ENCODE measurements around the gene CDK5R2. TPM values are rescaled to one million over a fixed set of nuclear protein-coding genes. Genes with fewer than 3 reads are reported as not detected.
A peak's percentile ranks its signal among the peaks of the same experiment; 100 is the strongest.

CDK5R2 gene
- total RNA-seq, 1 experiment from 2014 or later = 0.44 TPM

GRCh38 chr2:219003267-219003634, 43.8 kb downstream of the CDK5R2 start:
- H3K4me3 ChIP-seq (replicated peaks in 1 of 2; ENCODE audit: low read depth in 1 of 2, low read length in 2 of 2) = peak overlapping the region; percentile 56 to 68

DNA sequence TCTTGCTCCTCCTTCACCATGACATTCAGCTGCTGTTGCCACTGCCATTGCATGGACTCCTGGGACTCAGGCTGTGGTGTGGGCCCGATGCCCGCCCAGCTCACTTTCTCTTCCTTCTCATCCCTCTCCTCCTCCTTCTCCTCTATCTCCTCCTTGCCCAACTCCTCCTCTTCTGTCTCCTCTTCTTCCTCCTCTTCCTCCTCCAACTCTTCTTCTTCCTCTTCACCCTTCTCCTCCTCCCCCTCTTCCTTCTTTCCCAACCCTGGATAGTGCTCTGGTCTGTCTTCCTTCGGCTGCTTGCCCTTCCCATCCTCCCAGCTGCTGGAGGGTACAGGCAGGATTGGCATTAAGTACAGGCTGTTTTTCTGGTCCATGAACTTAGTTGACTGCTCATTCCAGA, 44.5 kb downstream of the CDK5R2 start:
- H3K9me2 ChIP-seq (ENCODE audit: insufficient read depth) = no peaks in the 10 kb centered on the region
- RAD21 ChIA-PET (ENCODE audit: low non-redundant PET in 1 of 2, low total read pairs in 2 of 2, uncharacterized antibody in 2 of 2, unreplicated experiment in 2 of 2) = no interaction called here
- no TSS peak for BruUV-seq (replicated peaks)
- POLR2A ChIA-PET = no interaction called here
- ATAC-seq (no peak), DNase-seq (ENCODE audit: low read depth, low spot score) (no peak)
- no peaks in the 10 kb centered on the region for H3K27me3 ChIP-seq (ENCODE audit: insufficient read depth, low read length)
- H4K20me1 ChIP-seq (ENCODE audit: insufficient read depth) = no peaks in the 10 kb centered on the region
- H3K4me2 ChIP-seq (ENCODE audit: low read length) = no peak overlapping the region
- no peak overlapping the region for H3K9ac ChIP-seq (ENCODE audit: low read length)
- H3K9me3 ChIP-seq (ENCODE audit: control insufficient read depth in 1 of 2, insufficient read depth in 1 of 2, low read depth in 1 of 2, low read length in 2 of 2) = no peaks in the 10 kb centered on the region
- H2AFZ ChIP-seq (ENCODE audit: low read depth, low read length, poor library complexity, severe bottlenecking) = no peak overlapping the region
- no peaks in the 10 kb centered on the region for H3K79me2 ChIP-seq (ENCODE audit: insufficient read depth, low read length)
- no peak for TF ChIP-seq EZH2phosphoT487 (IDR thresholded peaks at IDR 0.05; ENCODE audit: borderline replicate concordance)
- TF ChIP-seq POLR2A (IDR thresholded peaks at IDR 0.05; ENCODE audit: borderline replicate concordance, extremely low read depth, insufficient read depth, insufficient read length) = no peak
- TF ChIP-seq POLR2AphosphoS5 (IDR thresholded peaks at IDR 0.05; ENCODE audit: low read depth, low read length) = no peak
- TF ChIP-seq, protein P1, sequence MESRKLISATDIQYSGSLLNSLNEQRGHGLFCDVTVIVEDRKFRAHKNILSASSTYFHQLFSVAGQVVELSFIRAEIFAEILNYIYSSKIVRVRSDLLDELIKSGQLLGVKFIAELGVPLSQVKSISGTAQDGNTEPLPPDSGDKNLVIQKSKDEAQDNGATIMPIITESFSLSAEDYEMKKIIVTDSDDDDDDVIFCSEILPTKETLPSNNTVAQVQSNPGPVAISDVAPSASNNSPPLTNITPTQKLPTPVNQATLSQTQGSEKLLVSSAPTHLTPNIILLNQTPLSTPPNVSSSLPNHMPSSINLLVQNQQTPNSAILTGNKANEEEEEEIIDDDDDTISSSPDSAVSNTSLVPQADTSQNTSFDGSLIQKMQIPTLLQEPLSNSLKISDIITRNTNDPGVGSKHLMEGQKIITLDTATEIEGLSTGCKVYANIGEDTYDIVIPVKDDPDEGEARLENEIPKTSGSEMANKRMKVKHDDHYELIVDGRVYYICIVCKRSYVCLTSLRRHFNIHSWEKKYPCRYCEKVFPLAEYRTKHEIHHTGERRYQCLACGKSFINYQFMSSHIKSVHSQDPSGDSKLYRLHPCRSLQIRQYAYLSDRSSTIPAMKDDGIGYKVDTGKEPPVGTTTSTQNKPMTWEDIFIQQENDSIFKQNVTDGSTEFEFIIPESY (IDR thresholded peaks at IDR 0.05; ENCODE audit: extremely low read depth, insufficient replicate concordance, low read length) = no peak
- no peak for TF ChIP-seq REST (IDR thresholded peaks at IDR 0.05; ENCODE audit: low read depth)
- no peak for TF ChIP-seq SRF (IDR thresholded peaks at IDR 0.05; ENCODE audit: low read depth)
- H3K4me3 ChIP-seq (replicated peaks in 1 of 2; ENCODE audit: low read depth in 1 of 2, low read length in 2 of 2) = no peak overlapping the region
- intact Hi-C loops (cut with micrococcal nuclease) = loop anchor here (2.0 kb wide), 1 partner anchor 127 kb away; no protein-coding TSS in a partner anchor
- H3K4me1 ChIP-seq (ENCODE audit: control insufficient read depth in 1 of 2, insufficient read depth in 2 of 2, low read length in 2 of 2) = peaks cover 9 to 28% of the 10 kb centered on the region in 2 experiments; a peak in 3 of 4 replicates
- no peaks in the 10 kb centered on the region for H3K36me3 ChIP-seq (ENCODE audit: control insufficient read depth in 1 of 2, insufficient read depth in 2 of 2, low read length in 2 of 2)
- H3K27ac ChIP-seq (ENCODE audit: low read depth, low read length) = no peak overlapping the region
- CTCF ChIA-PET = interaction anchor here (1.1 to 3.5 kb wide), 3 partner anchors 12 to 150 kb away, joined by 3 to 24 read pairs (median 7); no protein-coding TSS in a partner anchor

More at GRCh38 chr2:219003267-219003634, 43.8 kb downstream of the CDK5R2 start:
- ChIA-PET RAD21 (ENCODE audit: low non-redundant PET in 1 of 2, low total read pairs in 2 of 2, uncharacterized antibody in 2 of 2, unreplicated experiment in 2 of 2) (no interaction called here), CTCF (interaction anchor here (0.8 to 3.5 kb wide), 9 partner anchors 11 to 151 kb away, joined by 3 to 42 read pairs (median 6); no protein-coding TSS in a partner anchor), POLR2A (no interaction called here)
- Histone ChIP-seq H3K4me1 (ENCODE audit: control insufficient read depth in 1 of 2, insufficient read depth in 2 of 2, low read length in 2 of 2) (peaks cover 9 to 34% of the 10 kb centered on the region in 2 experiments; a peak in 3 of 4 replicates), H2AFZ (ENCODE audit: low read depth, low read length, poor library complexity, severe bottlenecking) (peak overlapping the region; percentile 65), H3K9ac (ENCODE audit: low read length) (peak overlapping the region; percentile 64; the same call in 1 of the 2 replicates), H3K4me2 (ENCODE audit: low read length) (peak overlapping the region; percentile 96), H3K9me2 (ENCODE audit: insufficient read depth) (no peaks in the 10 kb centered on the region), H4K20me1 (ENCODE audit: insufficient read depth) (no peaks in the 10 kb centered on the region), H3K36me3 (ENCODE audit: control insufficient read depth in 1 of 2, insufficient read depth in 2 of 2, low read length in 2 of 2) (no peaks in the 10 kb centered on the region), H3K79me2 (ENCODE audit: insufficient read depth, low read length) (no peaks in the 10 kb centered on the region), H3K9me3 (ENCODE audit: control insufficient read depth in 1 of 2, insufficient read depth in 1 of 2, low read depth in 1 of 2, low read length in 2 of 2) (no peaks in the 10 kb centered on the region), H3K27ac (ENCODE audit: low read depth, low read length) (peak overlapping the region; percentile 51; the same call in 1 of the 2 replicates), H3K27me3 (ENCODE audit: insufficient read depth, low read length) (no peaks in the 10 kb centered on the region)
- no peak for DNase-seq (ENCODE audit: low read depth, low spot score)
- BruUV-seq (replicated peaks) = no TSS peak
- intact Hi-C loops (cut with micrococcal nuclease) = loop anchor here (2.0 kb wide), 1 partner anchor 126 kb away; no protein-coding TSS in a partner anchor
- TF ChIP-seq CBX3 (IDR thresholded peaks at IDR 0.05; ENCODE audit: low read depth) = no peak
- TF ChIP-seq, protein P2, sequence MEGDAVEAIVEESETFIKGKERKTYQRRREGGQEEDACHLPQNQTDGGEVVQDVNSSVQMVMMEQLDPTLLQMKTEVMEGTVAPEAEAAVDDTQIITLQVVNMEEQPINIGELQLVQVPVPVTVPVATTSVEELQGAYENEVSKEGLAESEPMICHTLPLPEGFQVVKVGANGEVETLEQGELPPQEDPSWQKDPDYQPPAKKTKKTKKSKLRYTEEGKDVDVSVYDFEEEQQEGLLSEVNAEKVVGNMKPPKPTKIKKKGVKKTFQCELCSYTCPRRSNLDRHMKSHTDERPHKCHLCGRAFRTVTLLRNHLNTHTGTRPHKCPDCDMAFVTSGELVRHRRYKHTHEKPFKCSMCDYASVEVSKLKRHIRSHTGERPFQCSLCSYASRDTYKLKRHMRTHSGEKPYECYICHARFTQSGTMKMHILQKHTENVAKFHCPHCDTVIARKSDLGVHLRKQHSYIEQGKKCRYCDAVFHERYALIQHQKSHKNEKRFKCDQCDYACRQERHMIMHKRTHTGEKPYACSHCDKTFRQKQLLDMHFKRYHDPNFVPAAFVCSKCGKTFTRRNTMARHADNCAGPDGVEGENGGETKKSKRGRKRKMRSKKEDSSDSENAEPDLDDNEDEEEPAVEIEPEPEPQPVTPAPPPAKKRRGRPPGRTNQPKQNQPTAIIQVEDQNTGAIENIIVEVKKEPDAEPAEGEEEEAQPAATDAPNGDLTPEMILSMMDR (IDR thresholded peaks at IDR 0.05 in 2 of 3, conservative IDR thresholded peaks at IDR 0.05 in 1 of 3; ENCODE audit: borderline replicate concordance in 1 of 3, insufficient read depth in 1 of 3, low read depth in 2 of 3, low read length in 2 of 3) = peak in 1 of 3 experiments; percentile 64; a peak in 1 of 6 replicates
- ATAC-seq = peak; percentile 6; the same call in 1 of the 2 replicates

All from HCT116 (cell line).